ENCODE data around the gene AMPD2.

AMPD2 gene

DNA sequence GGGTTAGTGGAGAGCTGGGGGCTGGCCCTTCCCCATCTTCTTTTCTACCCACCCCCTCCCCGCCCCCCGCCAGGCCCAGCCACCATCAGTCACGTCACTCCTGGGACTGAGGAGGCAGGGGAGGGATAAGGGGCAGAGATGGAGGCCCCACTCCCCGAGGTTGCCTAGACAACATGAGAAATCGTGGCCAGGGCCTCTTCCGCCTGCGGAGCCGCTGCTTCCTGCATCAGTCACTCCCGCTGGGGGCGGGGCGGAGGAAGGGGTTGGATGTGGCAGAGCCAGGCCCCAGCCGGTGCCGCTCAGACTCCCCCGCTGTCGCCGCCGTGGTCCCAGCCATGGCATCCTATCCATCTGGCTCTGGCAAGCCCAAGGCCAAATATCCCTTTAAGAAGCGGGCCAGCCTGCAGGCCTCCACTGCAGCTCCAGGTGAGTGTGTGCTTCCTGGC is 1.2 kb downstream of the AMPD2 start:
- DNase-seq (ENCODE audit: low read depth): peak; percentile 96
- peak overlapping the region; percentile 93 for H3K4me3 ChIP-seq (ENCODE audit: low read depth, low read length)
- TF ChIP-seq CTCF (conservative IDR thresholded peaks at IDR 0.05; ENCODE audit: low read depth, low read length): no peak

- no peak for TF ChIP-seq CTCF (conservative IDR thresholded peaks at IDR 0.05; ENCODE audit: low read depth, low read length)
- no peak for DNase-seq (ENCODE audit: low read depth)
- peak overlapping the region; percentile 93 for H3K4me3 ChIP-seq (ENCODE audit: low read depth, low read length)
Measured at GRCh38 chr1:109621379-109622136, 1.9 kb downstream of the AMPD2 start.

GRCh38 chr1:109622137-109622892 is 2.7 kb downstream of the AMPD2 start:
- peak overlapping the region; percentile 93 for H3K4me3 ChIP-seq (ENCODE audit: low read depth, low read length)
- no peak for TF ChIP-seq CTCF (conservative IDR thresholded peaks at IDR 0.05; ENCODE audit: low read depth, low read length)
- DNase-seq (ENCODE audit: low read depth): no peak

DNA sequence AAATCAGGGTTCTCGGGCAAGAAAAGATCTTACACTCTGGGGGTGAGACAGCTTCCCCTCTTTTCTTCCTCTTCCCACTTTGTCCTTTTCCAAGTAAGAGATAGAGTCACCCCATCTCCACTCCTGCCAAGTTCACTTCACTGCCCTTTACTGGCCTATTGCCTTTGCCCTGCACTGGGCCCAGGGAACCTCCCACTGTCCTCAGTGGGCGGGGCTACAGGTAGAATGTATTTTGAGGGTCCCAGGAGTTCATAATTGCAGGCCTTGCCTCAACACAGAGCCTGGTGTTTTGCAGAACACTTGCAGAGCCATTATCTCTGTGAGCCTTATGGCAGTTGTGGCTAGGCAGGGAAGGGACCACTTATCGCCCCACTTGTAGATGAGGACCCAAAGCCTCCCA is 3.3 kb downstream of the AMPD2 start:
- DNase-seq (ENCODE audit: low read depth): no peak

GRCh38 chr1:109623601-109624161 is 4.0 kb downstream of the AMPD2 start:
- no peak overlapping the region for H3K4me3 ChIP-seq (ENCODE audit: low read depth, low read length)

More for the DNA sequence above, 3.3 kb downstream of the AMPD2 start:
- no peak for TF ChIP-seq CTCF (conservative IDR thresholded peaks at IDR 0.05; ENCODE audit: low read depth, low read length)
- no peak overlapping the region for H3K4me3 ChIP-seq (ENCODE audit: low read depth, low read length)

More at GRCh38 chr1:109623601-109624161, 4.0 kb downstream of the AMPD2 start:
- TF ChIP-seq CTCF (conservative IDR thresholded peaks at IDR 0.05; ENCODE audit: low read depth, low read length): no peak
- no peak for DNase-seq (ENCODE audit: low read depth)
